Measurements from ENCODE around the gene VMP1.
A peak's percentile ranks its signal among the peaks of the same experiment; 100 is the strongest.
"Not testable (repeated sequence)": the region's sequence is repeated elsewhere in the genome, so short reads cannot be mapped to it uniquely, and the experiment has no call there.

VMP1 gene

DNA sequence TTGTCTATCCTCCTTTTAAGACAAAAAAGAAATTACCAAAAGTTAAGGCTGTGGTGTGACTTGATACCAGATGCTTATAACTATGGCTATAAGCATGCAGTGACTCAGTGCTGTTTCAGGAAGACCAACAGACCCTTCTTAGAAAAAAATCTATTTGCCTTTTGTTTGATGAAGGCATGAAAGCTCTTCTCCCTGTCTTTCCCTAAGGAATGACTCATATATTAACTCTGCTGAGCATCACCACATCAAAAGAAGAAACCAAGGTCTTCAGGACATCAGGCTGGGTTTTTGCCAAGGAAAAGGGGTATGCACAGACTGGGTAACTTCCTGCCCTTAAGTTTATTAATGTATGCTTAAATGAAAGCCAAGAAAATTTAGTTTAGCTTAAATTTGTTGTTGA is 47.1 kb downstream of the VMP1 start:
- peak; percentile 30 for DNase-seq (ENCODE audit: low spot score)

DNA sequence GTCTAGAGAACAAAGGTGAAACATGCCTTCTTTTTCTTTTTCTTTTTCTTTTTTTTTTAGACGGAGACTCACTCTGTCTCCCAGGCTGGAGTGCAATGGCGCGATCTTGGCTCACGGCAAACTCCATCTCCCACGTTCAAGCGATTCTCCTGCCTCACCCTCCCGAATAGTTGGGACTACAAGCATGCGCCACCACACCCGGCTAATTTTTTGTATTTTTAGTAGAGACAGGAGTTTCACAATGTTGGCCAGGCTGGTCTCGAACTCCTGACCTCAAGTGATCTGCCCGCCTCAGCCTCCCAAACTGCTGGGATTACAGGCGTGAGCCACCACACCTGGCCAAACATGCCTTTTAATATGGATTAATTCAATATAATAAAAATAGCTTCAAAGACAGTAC is 47.6 kb downstream of the VMP1 start:
- not testable (repeated sequence) for DNase-seq (ENCODE audit: low spot score)

DNA sequence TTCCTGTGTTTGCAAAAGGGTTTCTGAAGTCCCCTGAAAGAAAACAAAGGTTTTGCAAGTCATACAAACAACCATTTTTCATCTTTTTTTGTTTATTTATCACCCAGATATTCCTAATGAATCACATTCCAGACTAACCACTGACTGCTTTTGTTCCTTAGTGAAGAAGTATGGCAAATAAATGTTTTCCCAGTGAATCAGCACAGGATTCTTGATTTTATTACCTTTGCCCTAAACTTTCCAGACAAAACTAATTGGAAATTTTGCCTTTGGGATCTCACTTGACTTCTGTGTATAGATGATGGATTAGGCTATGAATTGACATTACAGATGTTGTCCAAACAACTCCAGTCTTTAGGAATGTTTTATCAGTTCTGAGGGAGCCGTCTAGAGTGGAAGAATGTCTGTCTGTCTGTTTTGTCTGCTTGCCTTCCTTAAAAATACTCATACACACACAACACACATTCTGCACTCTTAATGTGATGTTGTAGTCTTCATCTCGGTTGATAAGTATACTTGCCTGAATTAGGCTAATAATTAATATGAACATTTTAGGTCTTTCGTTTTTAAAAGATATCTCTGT is 48.9 kb downstream of the VMP1 start:
- DNase-seq (ENCODE audit: low spot score): peak; percentile 33

DNA sequence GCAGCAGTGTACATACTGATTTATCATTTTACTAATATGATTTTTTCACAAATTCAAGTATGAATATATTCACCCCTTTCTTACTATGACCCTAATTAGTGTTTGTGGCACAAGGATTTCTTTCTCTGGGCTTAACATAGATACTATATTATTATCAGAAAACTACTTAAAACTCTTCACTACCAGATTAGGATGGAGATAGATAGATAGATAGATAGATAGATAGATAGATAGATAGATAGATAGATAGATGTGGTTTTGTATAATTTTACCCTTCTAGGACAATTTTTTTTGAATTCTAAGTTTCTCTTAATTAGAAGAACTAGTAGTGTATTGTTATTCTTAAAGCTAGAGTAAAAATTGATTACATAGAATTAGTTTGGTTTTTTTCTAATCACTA is 49.6 kb downstream of the VMP1 start:
- DNase-seq (ENCODE audit: low spot score): no peak

DNA sequence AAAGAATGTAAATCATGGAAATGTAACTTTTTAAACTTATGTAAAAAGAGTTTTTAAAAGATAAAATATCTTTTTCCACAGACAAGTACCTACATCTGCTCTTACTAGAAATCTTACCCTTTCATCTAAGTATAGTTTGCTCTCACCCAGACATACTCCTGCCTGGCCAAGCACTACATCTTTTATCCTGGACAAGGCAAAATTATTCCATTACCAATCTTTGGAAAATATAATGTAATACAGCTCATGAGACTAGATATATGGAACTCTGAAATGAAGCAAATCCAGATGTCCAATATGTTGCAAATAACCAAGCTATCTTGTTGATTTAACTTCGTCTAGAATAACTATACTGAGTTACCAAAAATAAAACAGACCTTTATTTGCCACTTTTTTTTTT is 50.0 kb downstream of the VMP1 start:
- no peak for DNase-seq (ENCODE audit: low spot score)

DNA sequence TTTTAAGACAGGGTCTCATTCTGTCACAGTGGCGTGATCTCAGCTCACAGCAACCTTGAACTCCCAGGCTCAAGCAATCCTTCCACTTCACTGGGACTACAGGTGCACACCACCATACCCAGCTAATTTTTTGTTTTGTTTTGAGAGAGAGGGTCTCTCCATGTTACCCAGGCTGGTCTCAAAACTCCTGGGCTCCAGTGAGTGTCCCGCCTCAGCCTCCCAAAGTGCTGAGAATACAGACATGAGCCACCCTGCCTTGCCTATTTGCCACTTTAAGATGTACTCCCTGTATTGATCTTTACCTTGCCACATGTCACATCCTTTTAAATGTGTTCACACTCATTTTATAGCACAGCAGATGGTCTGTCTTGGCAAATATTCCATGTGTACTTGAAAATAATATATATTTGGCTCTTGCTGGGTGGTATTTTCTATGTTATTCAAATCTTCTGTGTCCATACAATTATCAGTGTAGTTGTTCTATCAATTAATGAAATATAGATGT is 50.5 kb downstream of the VMP1 start:
- DNase-seq (ENCODE audit: low spot score): no peak

DNA sequence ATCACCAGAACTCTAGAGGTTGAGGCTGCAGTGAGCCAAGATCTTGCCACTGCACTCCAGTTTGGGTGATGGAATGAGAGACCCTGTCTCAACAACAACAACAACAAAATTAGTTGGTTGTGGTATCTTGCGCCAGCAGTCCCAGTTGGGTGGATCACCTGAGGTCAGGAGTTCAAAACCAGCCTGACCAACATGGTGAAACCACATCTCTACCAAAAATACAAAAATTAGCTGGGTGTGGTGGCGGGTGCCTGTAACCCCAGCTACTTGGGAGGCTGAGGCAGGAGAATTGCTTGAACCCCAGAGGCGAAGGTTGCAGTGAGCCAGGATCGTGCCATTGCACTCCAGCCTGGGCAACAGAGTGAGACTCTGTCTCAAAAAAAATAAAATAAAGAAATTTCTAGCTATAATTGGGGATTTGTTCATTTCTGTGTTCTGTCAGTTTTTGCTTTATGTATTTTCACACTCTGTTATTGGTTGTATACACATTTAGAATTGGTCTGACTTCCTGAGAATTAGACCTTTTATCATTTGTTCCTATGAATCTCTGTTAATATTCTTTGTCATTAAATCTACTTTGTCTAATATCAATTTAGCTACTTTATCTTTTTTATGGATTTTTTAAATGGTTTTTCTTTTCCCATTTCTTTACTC is 51.7 kb downstream of the VMP1 start:
- DNase-seq (ENCODE audit: low spot score): not testable (repeated sequence)

DNA sequence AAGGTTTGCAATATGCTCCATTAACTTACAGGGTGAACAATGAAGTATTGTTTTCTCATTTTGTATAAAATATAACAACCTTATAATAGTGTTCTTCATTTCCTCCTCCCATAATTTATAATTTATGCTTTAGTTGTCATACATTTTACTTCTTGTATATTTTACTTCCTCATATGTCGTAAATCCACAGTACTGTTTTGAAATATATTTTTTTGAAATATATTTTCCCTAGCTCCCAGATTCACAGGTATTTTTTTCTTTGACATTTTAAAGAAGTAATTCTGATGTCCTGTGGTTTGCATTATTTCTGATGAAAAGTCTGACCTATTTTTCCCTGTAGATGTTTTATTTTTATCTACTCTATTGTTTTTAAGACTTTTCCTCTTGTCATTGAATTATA is 52.7 kb downstream of the VMP1 start:
- no peak for DNase-seq (ENCODE audit: low spot score)

DNA sequence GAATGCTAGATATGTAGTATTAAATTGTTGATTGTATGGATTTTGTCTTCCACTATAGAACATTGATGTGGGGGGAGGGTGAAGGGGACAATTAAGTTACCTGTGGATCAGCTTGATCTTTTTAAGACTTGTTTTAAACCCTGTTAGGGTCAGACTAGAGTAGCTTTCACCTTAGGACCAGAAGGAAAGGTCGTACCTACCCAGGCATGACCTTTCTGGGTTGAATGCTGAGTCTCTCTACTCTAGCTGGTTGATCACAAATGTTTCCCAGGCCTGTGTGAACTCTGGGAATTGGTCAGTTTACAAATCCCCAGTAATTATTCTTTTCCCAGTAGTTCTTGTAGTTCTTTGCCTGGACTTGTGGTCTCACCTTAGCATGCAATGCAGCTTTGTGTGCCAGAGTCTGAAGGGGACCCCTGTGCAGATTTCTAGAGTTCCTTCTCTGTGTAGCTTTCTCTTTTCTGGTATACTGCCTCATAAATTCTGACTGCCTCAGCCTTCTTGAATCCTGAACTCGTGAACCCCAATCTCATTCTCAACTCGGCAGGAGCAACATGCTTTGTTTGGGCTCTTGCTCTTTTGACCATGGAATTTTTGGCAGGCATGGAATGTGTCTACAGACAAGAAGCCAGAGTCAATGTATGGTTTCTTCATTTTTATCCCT is 54.1 kb downstream of the VMP1 start:
- peak; percentile 22 for DNase-seq (ENCODE audit: low spot score)

DNA sequence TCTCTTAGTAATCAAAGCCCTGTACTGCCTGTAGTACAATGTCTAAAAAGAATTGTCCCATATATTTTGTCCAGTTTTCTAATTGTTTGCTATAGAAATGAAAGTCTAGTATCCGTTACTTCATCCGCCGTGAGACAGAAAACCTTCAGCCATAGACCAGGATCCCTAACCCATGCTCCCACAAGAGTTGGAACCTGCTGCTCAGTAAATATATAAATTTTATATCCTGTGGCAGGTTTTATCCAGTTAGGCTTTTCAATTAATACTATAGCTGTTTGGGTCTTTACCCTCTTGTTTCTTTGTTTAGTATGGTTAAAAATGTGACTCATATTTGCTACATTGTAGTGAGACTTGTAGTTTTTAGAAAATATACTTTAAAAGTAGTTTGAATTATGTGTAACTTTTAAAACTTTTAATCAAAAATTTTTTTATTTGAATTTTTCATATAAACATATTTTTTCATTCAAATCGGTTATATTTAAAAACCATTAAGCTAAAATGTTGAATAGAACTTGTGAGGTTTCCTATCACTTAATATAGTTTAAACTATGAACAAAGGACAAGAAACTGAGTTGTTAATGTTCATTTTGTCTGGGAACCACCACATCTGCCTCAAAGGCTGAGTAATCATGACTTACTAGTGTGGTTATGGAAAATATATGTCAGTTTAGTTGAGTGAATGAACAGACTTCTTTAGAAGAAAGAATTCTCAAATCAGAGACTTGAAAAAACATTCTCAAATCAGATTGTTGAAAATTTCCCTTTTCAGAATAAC is 54.8 kb downstream of the VMP1 start:
- DNase-seq (ENCODE audit: low spot score): peak; percentile 29

DNA sequence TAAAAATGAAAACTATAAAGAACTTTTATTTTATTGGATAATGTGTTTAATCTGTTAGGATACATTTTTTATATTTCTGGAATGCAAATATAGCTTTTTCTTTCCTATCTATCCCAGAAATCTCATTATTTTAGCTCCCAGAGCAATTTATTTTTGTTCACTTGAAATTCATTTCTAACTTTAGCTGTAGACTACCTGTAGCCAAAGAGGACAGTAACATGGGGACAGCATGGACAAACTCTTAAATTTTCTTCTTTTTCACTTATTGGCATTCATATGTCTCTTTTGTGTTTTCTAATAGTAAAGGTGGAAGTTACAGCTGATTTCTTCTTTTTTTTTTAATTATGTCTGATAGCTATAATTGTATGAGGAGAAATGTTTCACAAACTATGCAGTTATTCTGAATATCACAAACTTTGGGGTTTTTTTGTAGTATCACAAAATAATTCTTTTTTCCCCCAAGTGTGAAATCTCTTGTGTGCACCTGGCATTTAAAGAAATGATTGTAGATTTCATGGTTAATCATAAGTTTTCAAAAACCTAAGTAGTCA is 55.4 kb downstream of the VMP1 start:
- no peak for DNase-seq (ENCODE audit: low spot score)

DNA sequence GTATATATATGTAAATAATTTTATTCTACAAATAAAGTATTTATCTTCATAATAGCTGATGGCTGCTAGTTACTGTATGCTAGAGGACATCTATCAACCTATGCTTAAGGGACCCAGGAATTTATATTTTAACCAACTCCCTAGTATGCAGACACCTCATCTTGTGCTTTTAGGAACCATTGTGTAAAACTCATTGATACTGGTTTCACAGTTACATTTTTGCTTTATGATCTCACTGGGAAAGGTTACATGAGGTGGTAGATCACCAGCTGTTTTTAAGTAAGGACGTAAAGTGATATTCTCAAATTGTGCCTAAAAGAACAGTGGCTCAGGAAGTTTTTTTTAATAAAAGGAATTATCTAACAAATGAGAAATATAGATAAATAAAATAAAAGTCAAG is 56.4 kb downstream of the VMP1 start:
- DNase-seq (ENCODE audit: low spot score): peak; percentile 55

DNA sequence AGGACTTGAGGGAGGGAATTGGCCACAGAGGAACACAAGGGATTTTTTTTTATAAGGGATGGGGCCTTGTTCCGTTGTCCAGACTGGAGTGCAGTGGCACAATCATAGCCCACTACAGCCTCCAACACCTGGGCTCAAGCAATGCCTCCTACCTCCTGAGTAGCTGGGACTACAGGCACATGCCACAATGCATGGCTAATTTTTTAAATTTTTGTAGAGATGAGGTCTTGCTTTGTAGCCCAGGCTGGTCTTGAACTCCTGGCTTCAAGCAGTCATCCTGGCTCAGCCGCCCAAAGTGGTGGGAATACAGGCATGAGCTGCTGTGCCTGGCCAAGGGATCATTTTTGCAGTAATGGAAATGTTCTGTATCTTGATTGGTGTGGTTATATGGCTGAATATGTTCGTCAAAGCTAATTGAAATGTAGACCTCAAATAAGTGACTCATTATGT is 56.9 kb downstream of the VMP1 start:
- no peak for DNase-seq (ENCODE audit: low spot score)

DNA sequence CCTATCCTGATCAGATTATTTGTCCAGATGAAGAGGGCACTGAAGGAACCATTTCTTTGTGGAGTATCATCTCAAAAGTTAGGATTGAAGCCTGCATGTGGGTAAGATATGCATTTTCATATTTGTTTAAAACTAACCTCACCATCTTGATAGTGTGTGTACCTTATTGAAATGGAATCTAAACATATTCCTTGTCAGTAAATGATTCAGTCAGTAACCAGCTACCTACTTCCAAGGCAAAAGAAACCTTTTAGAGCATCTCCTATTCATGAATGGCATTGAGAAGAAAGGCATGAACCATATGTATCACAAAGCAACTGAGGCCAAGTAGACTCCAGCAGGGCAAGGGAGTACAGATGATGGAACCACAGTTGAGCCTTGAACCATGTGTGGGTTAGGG is 57.6 kb downstream of the VMP1 start:
- no peak for DNase-seq (ENCODE audit: low spot score)

DNA sequence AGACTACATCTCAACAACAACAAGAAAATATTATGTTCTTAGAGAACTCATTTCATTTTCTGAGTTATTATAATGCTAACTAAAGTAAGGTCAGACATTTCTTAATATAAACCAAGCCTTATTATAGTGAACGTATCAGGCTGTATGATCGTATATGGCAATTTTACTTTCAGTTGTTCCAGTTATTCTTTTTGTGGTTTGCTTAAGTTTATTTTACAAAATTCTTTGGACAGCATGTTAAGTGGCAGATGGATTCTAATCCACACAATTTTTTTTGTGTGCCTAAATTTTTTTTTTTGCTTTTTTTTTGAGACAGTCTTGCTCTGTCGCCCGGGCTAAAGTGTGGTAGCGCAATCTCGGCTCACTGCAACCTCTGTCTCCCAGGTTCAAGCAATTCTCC is 59.0 kb downstream of the VMP1 start:
- no peak for DNase-seq (ENCODE audit: low spot score)

DNA sequence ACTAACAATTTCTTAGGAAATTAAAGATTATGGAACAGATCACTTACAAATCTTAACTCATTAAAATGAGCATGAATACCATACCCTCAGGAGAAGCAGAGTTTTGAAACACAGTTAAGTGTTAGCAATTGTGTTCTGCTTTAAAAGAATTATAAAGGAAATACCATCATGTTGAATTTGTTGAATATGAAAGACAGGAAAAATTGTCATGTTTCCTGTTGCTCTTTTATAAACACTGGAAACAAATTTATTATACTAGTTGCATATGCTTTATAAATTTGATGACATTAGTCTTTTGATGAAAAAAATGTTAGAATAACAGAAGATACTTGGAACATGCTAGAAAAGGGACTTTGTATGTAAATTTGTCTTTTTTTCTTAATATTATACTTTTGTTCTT is 59.7 kb downstream of the VMP1 start:
- no peak for DNase-seq (ENCODE audit: low spot score)

DNA sequence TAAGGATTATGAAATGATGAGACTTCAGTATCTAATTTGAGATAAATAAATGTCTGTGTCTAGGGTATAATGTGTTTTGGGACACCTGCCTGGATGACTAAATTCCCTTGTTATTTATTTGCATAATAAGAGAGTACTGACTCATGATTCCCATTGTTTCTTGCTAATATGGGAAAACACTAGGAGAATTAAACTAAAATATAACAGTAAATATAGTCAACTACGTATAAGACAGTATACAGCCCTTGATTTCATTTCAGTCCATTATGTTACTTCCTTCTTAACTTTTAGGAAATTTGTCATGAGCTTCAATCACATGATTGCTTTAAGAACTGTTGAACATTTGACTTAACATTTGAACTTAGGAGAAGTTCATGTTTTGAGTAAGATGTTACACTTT is 62.4 kb downstream of the VMP1 start:
- DNase-seq (ENCODE audit: low spot score): peak; percentile 13

DNA sequence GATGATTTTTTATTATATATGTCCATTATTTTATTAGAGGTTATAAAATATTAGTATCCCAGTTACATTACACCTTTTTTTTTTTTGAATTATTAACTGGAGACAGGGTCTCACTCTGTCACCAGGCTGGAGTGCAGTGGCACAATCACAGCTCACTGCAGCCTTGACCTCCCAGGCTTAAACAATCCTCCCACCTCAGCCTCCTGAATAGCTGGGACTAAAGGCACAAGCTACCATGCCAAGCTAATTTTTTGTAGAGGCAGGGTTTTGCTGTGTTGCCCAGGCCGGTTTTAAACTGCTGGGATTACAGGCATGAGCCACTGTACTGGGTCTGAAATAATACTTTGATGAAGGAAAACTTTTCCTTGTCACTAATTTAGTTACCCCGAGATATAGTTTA is 63.6 kb downstream of the VMP1 start:
- no peak for DNase-seq (ENCODE audit: low spot score)

DNA sequence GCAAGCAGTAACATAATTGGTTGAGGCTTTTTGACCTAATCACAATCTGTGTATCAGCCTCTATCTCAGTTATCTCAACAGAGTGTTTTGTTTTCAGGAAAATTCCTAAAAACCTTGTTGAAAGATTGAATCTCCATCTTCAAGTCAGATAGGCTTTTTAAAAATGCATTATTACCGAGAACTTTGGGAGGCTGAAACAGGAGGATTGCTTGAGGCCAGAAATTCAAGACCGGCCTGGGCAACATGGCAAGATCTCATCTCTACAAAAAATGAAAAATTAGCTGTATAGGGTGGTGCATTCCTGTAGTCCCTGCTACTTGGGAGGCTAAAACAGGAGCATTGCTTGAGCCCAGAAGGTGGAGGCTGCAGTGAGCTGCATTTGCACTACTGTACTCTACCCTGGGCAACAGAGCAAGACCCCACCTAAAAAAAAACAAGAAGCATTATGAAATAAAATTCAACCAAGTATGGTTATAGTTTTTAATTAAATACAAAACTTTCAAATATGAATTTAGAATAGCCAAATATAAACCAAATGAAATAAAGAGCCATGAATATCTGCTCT is 68.4 kb downstream of the VMP1 start:
- DNase-seq (ENCODE audit: low spot score): no peak

DNA sequence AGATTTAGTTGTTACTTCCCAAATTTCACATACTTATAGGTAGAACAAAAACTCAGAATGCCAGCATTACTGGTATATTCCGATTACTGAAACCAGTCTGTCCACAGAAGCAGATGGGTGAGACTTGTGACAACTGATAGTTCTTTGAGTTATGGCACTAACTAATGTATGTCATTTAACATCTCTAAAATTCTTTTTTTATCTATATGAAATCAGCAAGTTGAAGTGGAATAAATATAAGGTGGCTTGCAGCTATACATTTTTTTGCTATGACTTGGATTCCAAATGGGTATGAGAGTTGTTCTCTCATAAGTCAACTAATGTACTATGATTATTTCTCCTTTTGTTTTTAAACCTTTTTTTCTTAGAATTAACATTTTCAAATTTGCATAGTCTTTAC is 69.1 kb downstream of the VMP1 start:
- DNase-seq (ENCODE audit: low spot score): no peak

DNA sequence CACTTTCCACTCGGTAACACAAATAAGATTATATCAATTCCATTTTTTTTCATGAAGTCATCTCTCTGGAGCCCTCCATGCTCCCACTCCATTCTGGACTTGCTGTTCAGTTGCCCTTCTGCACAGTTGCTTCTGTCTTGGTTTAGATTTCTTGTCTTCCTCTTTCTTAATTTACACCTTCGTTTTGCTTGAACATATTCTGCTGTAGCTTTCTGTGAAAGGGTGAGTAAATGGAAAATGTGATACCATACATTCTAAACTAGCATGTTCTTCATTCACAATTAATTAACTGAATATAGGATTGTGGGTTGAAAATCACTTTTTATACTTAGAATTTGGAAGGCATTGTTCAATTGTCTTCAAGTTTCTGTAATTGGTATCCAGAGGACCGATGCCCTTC is 69.6 kb downstream of the VMP1 start:
- no peak for DNase-seq (ENCODE audit: low spot score)

DNA sequence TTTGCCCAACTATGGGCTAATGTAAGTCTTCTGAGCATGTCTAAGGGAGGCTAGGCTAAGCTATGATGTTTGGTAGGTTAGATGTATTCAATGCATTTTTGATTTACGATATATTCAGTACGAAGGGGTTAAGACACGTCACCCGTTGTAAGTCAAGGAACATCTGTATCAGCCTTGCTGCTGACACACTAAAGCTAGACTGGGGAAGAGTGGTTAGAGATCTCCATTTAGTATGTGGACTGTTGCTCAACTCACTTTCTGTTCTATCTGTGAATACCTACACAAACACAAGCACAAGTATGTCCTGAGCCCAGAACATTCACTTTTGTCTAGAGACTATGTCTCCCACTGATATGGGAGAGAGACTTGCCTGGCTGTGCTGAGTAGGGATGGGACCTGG is 71.5 kb downstream of the VMP1 start:
- no peak for DNase-seq (ENCODE audit: low spot score)
